ENCODE measurements around the gene ATG2A.

ATG2A gene

GRCh38 chr11:64894812-64895452 is 22.1 kb downstream of the ATG2A start:
- Histone ChIP-seq H3K9me3 (ENCODE audit: control insufficient read depth, low read length) (no peaks in the 10 kb centered on the region), H3K27me3 (replicated peaks; ENCODE audit: control insufficient read depth, insufficient read depth, low read length, poor library complexity, severe bottlenecking) (no peaks in the 10 kb centered on the region), H3K4me1 (ENCODE audit: control insufficient read depth, insufficient read depth, low read length, poor library complexity, severe bottlenecking) (peaks cover 5% of the 10 kb centered on the region), H3K27ac (ENCODE audit: insufficient read depth, low read length, poor library complexity, severe bottlenecking) (no peak overlapping the region), H3K4me3 (ENCODE audit: insufficient read depth, low read depth, low read length, poor library complexity, severe bottlenecking) (no peak overlapping the region), H3K36me3 (ENCODE audit: control insufficient read depth, insufficient read depth, low read length) (peaks cover 30% of the 10 kb centered on the region)
- no peak for DNase-seq

GRCh38 chr11:64894070-64894811 is 22.8 kb downstream of the ATG2A start:
- no peaks in the 10 kb centered on the region for H3K4me1 ChIP-seq (ENCODE audit: control insufficient read depth, insufficient read depth, low read length, poor library complexity, severe bottlenecking)
- peak; percentile 71 to 83 (median 81) for DNase-seq
- no peak overlapping the region for H3K27ac ChIP-seq (ENCODE audit: insufficient read depth, low read length, poor library complexity, severe bottlenecking)
- H3K9me3 ChIP-seq (ENCODE audit: control insufficient read depth, low read length) = no peaks in the 10 kb centered on the region
- peaks cover 30% of the 10 kb centered on the region for H3K36me3 ChIP-seq (ENCODE audit: control insufficient read depth, insufficient read depth, low read length)
- H3K4me3 ChIP-seq (ENCODE audit: insufficient read depth, low read depth, low read length, poor library complexity, severe bottlenecking) = no peak overlapping the region
- H3K27me3 ChIP-seq (replicated peaks; ENCODE audit: control insufficient read depth, insufficient read depth, low read length, poor library complexity, severe bottlenecking) = no peaks in the 10 kb centered on the region

- peaks cover under 1% of the 10 kb centered on the region for H3K4me1 ChIP-seq (ENCODE audit: control insufficient read depth, insufficient read depth, low read length, poor library complexity, severe bottlenecking)
- no peak overlapping the region for H3K4me3 ChIP-seq (ENCODE audit: insufficient read depth, low read depth, low read length, poor library complexity, severe bottlenecking)
- no peak overlapping the region for H3K27ac ChIP-seq (ENCODE audit: insufficient read depth, low read length, poor library complexity, severe bottlenecking)
- no peaks in the 10 kb centered on the region for H3K27me3 ChIP-seq (replicated peaks; ENCODE audit: control insufficient read depth, insufficient read depth, low read length, poor library complexity, severe bottlenecking)
- H3K9me3 ChIP-seq (ENCODE audit: control insufficient read depth, low read length) = no peaks in the 10 kb centered on the region
- no peak for DNase-seq
- H3K36me3 ChIP-seq (ENCODE audit: control insufficient read depth, insufficient read depth, low read length) = peaks cover 26% of the 10 kb centered on the region
Measured at GRCh38 chr11:64893194-64894069, 23.6 kb downstream of the ATG2A start.

GRCh38 chr11:64892838-64893193 is 24.2 kb downstream of the ATG2A start:
- no peak overlapping the region for H3K4me3 ChIP-seq (ENCODE audit: insufficient read depth, low read depth, low read length, poor library complexity, severe bottlenecking)
- H3K27ac ChIP-seq (ENCODE audit: insufficient read depth, low read length, poor library complexity, severe bottlenecking) = no peak overlapping the region
- peaks cover 20% of the 10 kb centered on the region for H3K36me3 ChIP-seq (ENCODE audit: control insufficient read depth, insufficient read depth, low read length)
- H3K9me3 ChIP-seq (ENCODE audit: control insufficient read depth, low read length) = no peaks in the 10 kb centered on the region
- no peak for DNase-seq
- peaks cover 5% of the 10 kb centered on the region for H3K4me1 ChIP-seq (ENCODE audit: control insufficient read depth, insufficient read depth, low read length, poor library complexity, severe bottlenecking)
- H3K27me3 ChIP-seq (replicated peaks; ENCODE audit: control insufficient read depth, insufficient read depth, low read length, poor library complexity, severe bottlenecking) = no peaks in the 10 kb centered on the region

GRCh38 chr11:64892411-64892831 is 24.6 kb downstream of the ATG2A start:
- Histone ChIP-seq H3K36me3 (ENCODE audit: control insufficient read depth, insufficient read depth, low read length) (peaks cover 16% of the 10 kb centered on the region), H3K4me3 (ENCODE audit: insufficient read depth, low read depth, low read length, poor library complexity, severe bottlenecking) (no peak overlapping the region), H3K4me1 (ENCODE audit: control insufficient read depth, insufficient read depth, low read length, poor library complexity, severe bottlenecking) (peaks cover 9% of the 10 kb centered on the region), H3K27ac (ENCODE audit: insufficient read depth, low read length, poor library complexity, severe bottlenecking) (no peak overlapping the region), H3K27me3 (replicated peaks; ENCODE audit: control insufficient read depth, insufficient read depth, low read length, poor library complexity, severe bottlenecking) (no peaks in the 10 kb centered on the region), H3K9me3 (ENCODE audit: control insufficient read depth, low read length) (no peaks in the 10 kb centered on the region)
- DNase-seq = no peak

GRCh38 chr11:64891880-64892279 is 25.1 kb downstream of the ATG2A start:
- H3K27me3 ChIP-seq (replicated peaks; ENCODE audit: control insufficient read depth, insufficient read depth, low read length, poor library complexity, severe bottlenecking) = no peaks in the 10 kb centered on the region
- H3K4me3 ChIP-seq (ENCODE audit: insufficient read depth, low read depth, low read length, poor library complexity, severe bottlenecking) = no peak overlapping the region
- peaks cover 11% of the 10 kb centered on the region for H3K4me1 ChIP-seq (ENCODE audit: control insufficient read depth, insufficient read depth, low read length, poor library complexity, severe bottlenecking)
- DNase-seq = no peak
- H3K36me3 ChIP-seq (ENCODE audit: control insufficient read depth, insufficient read depth, low read length) = peaks cover 12% of the 10 kb centered on the region
- no peaks in the 10 kb centered on the region for H3K9me3 ChIP-seq (ENCODE audit: control insufficient read depth, low read length)
- no peak overlapping the region for H3K27ac ChIP-seq (ENCODE audit: insufficient read depth, low read length, poor library complexity, severe bottlenecking)

GRCh38 chr11:64891215-64891848 is 25.7 kb downstream of the ATG2A start:
- peaks cover 11% of the 10 kb centered on the region for H3K4me1 ChIP-seq (ENCODE audit: control insufficient read depth, insufficient read depth, low read length, poor library complexity, severe bottlenecking)
- H3K27me3 ChIP-seq (replicated peaks; ENCODE audit: control insufficient read depth, insufficient read depth, low read length, poor library complexity, severe bottlenecking) = no peaks in the 10 kb centered on the region

GRCh38 chr11:64890522-64890939 is 26.5 kb downstream of the ATG2A start:
- H3K27me3 ChIP-seq (replicated peaks; ENCODE audit: control insufficient read depth, insufficient read depth, low read length, poor library complexity, severe bottlenecking) = no peaks in the 10 kb centered on the region
- peaks cover 6% of the 10 kb centered on the region for H3K36me3 ChIP-seq (ENCODE audit: control insufficient read depth, insufficient read depth, low read length)
- no peak for DNase-seq
- no peak overlapping the region for H3K4me3 ChIP-seq (ENCODE audit: insufficient read depth, low read depth, low read length, poor library complexity, severe bottlenecking)
- peaks cover 17% of the 10 kb centered on the region for H3K4me1 ChIP-seq (ENCODE audit: control insufficient read depth, insufficient read depth, low read length, poor library complexity, severe bottlenecking)
- H3K27ac ChIP-seq (ENCODE audit: insufficient read depth, low read length, poor library complexity, severe bottlenecking) = no peak overlapping the region
- no peaks in the 10 kb centered on the region for H3K9me3 ChIP-seq (ENCODE audit: control insufficient read depth, low read length)

More at GRCh38 chr11:64891215-64891848, 25.7 kb downstream of the ATG2A start:
- Histone ChIP-seq H3K9me3 (ENCODE audit: control insufficient read depth, low read length) (no peaks in the 10 kb centered on the region), H3K4me3 (ENCODE audit: insufficient read depth, low read depth, low read length, poor library complexity, severe bottlenecking) (no peak overlapping the region), H3K27ac (ENCODE audit: insufficient read depth, low read length, poor library complexity, severe bottlenecking) (no peak overlapping the region), H3K36me3 (ENCODE audit: control insufficient read depth, insufficient read depth, low read length) (peaks cover 12% of the 10 kb centered on the region)
- DNase-seq = no peak

- Histone ChIP-seq H3K36me3 (ENCODE audit: control insufficient read depth, insufficient read depth, low read length) (no peaks in the 10 kb centered on the region), H3K27me3 (replicated peaks; ENCODE audit: control insufficient read depth, insufficient read depth, low read length, poor library complexity, severe bottlenecking) (no peaks in the 10 kb centered on the region), H3K4me1 (ENCODE audit: control insufficient read depth, insufficient read depth, low read length, poor library complexity, severe bottlenecking) (peaks cover 21% of the 10 kb centered on the region), H3K9me3 (ENCODE audit: control insufficient read depth, low read length) (no peaks in the 10 kb centered on the region), H3K27ac (ENCODE audit: insufficient read depth, low read length, poor library complexity, severe bottlenecking) (no peak overlapping the region), H3K4me3 (ENCODE audit: insufficient read depth, low read depth, low read length, poor library complexity, severe bottlenecking) (no peak overlapping the region)
- DNase-seq = no peak
Measured at GRCh38 chr11:64888729-64889511, 28.1 kb downstream of the ATG2A start.
